HEK293 (cell line): ENCODE measurements around the gene DNAJC3.

Experiments used
- CTCF ChIA-PET: fragments of 350-600 bp; formaldehyde crosslinking; extraction: SDS; loops from one replicate; lab custom pipeline; 2021; ENCODE audit warnings: antibody characterized with exemption; lab: Yijun Ruan, JAX
- POLR2A ChIA-PET: fragments of 300-600 bp; formaldehyde crosslinking; extraction: SDS; loops from one replicate; lab custom pipeline; 2020; ENCODE audit warnings: antibody characterized with exemption, inconsistent platforms; lab: Yijun Ruan, JAX
- H3K27ac ChIP-seq: fragments of 200-500 bp; sonication (Bioruptor generic); 2 replicates; pipeline ENCODE4 v1.5.1; 2014; ENCODE audit warnings: low read depth, low read length, control low read depth, inconsistent platforms; ENCODE audit errors: extremely low read depth
- H3K36me3 ChIP-seq, 2 experiments: fragments of 200-500 bp in 1 of 2; sonication (Bioruptor generic) in 1 of 2; 1 replicate in 1 of 2; 2 replicates in 1 of 2; pipeline ENCODE4 v1.5.1; 2014 to 2017; ENCODE audit warnings: inconsistent platforms in 2 of 2, low read length in 2 of 2; ENCODE audit not compliant: control insufficient read depth in 2 of 2, insufficient read depth in 1 of 2
- H3K4me1 ChIP-seq: fragments of 200-500 bp; sonication (Bioruptor generic); 2 replicates; pipeline ENCODE4 v1.5.1; 2014; ENCODE audit warnings: mild to moderate bottlenecking, low read length, inconsistent platforms; ENCODE audit not compliant: control insufficient read depth, insufficient read depth
- H3K4me3 ChIP-seq: 2 replicates; pipeline ENCODE4 v1.5.1; 2011; ENCODE audit warnings: low read depth, mild to moderate bottlenecking, control low read depth, low read length, moderate library complexity
- H3K9me3 ChIP-seq: fragments of 200-500 bp; sonication (Bioruptor generic); 2 replicates; pipeline ENCODE4 v1.5.1; 2014; ENCODE audit warnings: low read depth, low read length, inconsistent platforms; ENCODE audit not compliant: control insufficient read depth, insufficient read depth
- IKZF3 ChIP-seq: fragments of 450-650 bp; IDR thresholded peaks from 2 replicates; pipeline ENCODE4 v1.5.0; 2018; ENCODE audit warnings: missing biosample characterization, mild to moderate bottlenecking, missing genetic modification characterization, moderate library complexity
- OVOL3 ChIP-seq: fragments of 450-650 bp; formaldehyde crosslinking; IDR thresholded peaks from 2 replicates; pipeline ENCODE4 v1.5.1; 2016; ENCODE audit warnings: missing biosample characterization, missing genetic modification characterization
- SCRT1 ChIP-seq: fragments of 450-650 bp; formaldehyde crosslinking; IDR thresholded peaks from 2 replicates; pipeline ENCODE4 v1.5.1; 2016; ENCODE audit warnings: missing biosample characterization, missing genetic modification characterization, borderline replicate concordance
- SCRT2 ChIP-seq: fragments of 450-650 bp; formaldehyde crosslinking; IDR thresholded peaks from 2 replicates; pipeline ENCODE4 v1.5.1; 2016; ENCODE audit warnings: missing biosample characterization, missing genetic modification characterization
- ZBTB20 ChIP-seq: fragments of 450-650 bp; formaldehyde crosslinking; IDR thresholded peaks from 2 replicates; pipeline ENCODE4 v1.5.1; 2016; ENCODE audit warnings: missing biosample characterization, missing genetic modification characterization
- ZBTB49 ChIP-seq: fragments of 450-650 bp; formaldehyde crosslinking; IDR thresholded peaks from 2 replicates; pipeline ENCODE4 v1.5.1; 2016; ENCODE audit warnings: missing biosample characterization, missing genetic modification characterization, low read depth
- ZBTB7A ChIP-seq: fragments of 450-650 bp; formaldehyde crosslinking; IDR thresholded peaks from 2 replicates; pipeline ENCODE4 v1.5.1; 2016; ENCODE audit warnings: low read depth, missing biosample characterization, missing genetic modification characterization
- ZNF112 ChIP-seq: fragments of 450-650 bp; formaldehyde crosslinking; IDR thresholded peaks from 2 replicates; pipeline ENCODE4 v1.5.0; 2017; ENCODE audit warnings: missing biosample characterization, missing genetic modification characterization
- ZNF148 ChIP-seq: fragments of 450-650 bp; formaldehyde crosslinking; IDR thresholded peaks from 2 replicates; pipeline ENCODE4 v1.5.0; 2017; ENCODE audit warnings: missing biosample characterization, missing genetic modification characterization, borderline replicate concordance
- ZNF184 ChIP-seq: fragments of 450-650 bp; IDR thresholded peaks from 2 replicates; pipeline ENCODE4 v1.5.1; 2018; ENCODE audit warnings: missing biosample characterization, mild to moderate bottlenecking, missing genetic modification characterization
- ZNF239 ChIP-seq: fragments of 450-650 bp; formaldehyde crosslinking; IDR thresholded peaks from 2 replicates; pipeline ENCODE4 v1.5.1; 2016; ENCODE audit warnings: missing biosample characterization, missing genetic modification characterization
- ZNF350 ChIP-seq: fragments of 450-650 bp; formaldehyde crosslinking; IDR thresholded peaks from 2 replicates; pipeline ENCODE4 v1.5.0; 2017; ENCODE audit warnings: missing biosample characterization, mild to moderate bottlenecking, missing genetic modification characterization
- ZNF394 ChIP-seq: fragments of 450-650 bp; formaldehyde crosslinking; IDR thresholded peaks from 2 replicates; pipeline ENCODE4 v1.5.1; 2016; ENCODE audit warnings: missing biosample characterization, missing genetic modification characterization, mild to moderate bottlenecking, moderate library complexity, borderline replicate concordance
- ZNF416 ChIP-seq: fragments of 450-650 bp; formaldehyde crosslinking; IDR thresholded peaks from 2 replicates; pipeline ENCODE4 v1.5.1; 2016; ENCODE audit warnings: missing biosample characterization, missing genetic modification characterization
- ZNF423 ChIP-seq: fragments of 450-650 bp; formaldehyde crosslinking; IDR thresholded peaks from 2 replicates; pipeline ENCODE4 v1.5.1; 2016; ENCODE audit warnings: missing biosample characterization, missing genetic modification characterization
- ZNF433 ChIP-seq: fragments of 450-650 bp; formaldehyde crosslinking; IDR thresholded peaks from 2 replicates; pipeline ENCODE4 v1.5.1; 2016; ENCODE audit warnings: missing biosample characterization, missing genetic modification characterization, low read depth
- ZNF473 ChIP-seq: fragments of 450-650 bp; formaldehyde crosslinking; IDR thresholded peaks from 2 replicates; pipeline ENCODE4 v1.5.1; 2017; ENCODE audit warnings: missing biosample characterization, missing genetic modification characterization
- ZNF544 ChIP-seq: fragments of 450-650 bp; formaldehyde crosslinking; IDR thresholded peaks from 2 replicates; pipeline ENCODE4 v1.5.0; 2017; ENCODE audit warnings: missing biosample characterization, missing genetic modification characterization
- ZNF560 ChIP-seq: fragments of 450-650 bp; formaldehyde crosslinking; IDR thresholded peaks from 2 replicates; pipeline ENCODE4 v1.5.1; 2017; ENCODE audit warnings: missing biosample characterization, missing genetic modification characterization, borderline replicate concordance
- ZNF639 ChIP-seq: fragments of 450-650 bp; formaldehyde crosslinking; IDR thresholded peaks from 2 replicates; pipeline ENCODE4 v1.5.1; 2016; ENCODE audit warnings: missing biosample characterization, missing genetic modification characterization
- ZNF777 ChIP-seq: fragments of 450-650 bp; formaldehyde crosslinking; IDR thresholded peaks from 2 replicates; pipeline ENCODE4 v1.5.1; 2017; ENCODE audit warnings: missing biosample characterization, missing genetic modification characterization, borderline replicate concordance
- ZSCAN16 ChIP-seq: fragments of 450-650 bp; formaldehyde crosslinking; IDR thresholded peaks from 2 replicates; pipeline ENCODE4 v1.5.1; 2016; ENCODE audit warnings: missing biosample characterization, missing genetic modification characterization
- TF ChIP-seq, protein P1 (sequence below): fragments of 450-650 bp; formaldehyde crosslinking; IDR thresholded peaks from 2 replicates; pipeline ENCODE4 v1.5.1; 2016; ENCODE audit warnings: missing biosample characterization, missing genetic modification characterization
- TF ChIP-seq, protein P2 (sequence below): fragments of 450-650 bp; formaldehyde crosslinking; IDR thresholded peaks from 2 replicates; pipeline ENCODE4 v1.5.1; 2016; ENCODE audit warnings: missing biosample characterization, missing genetic modification characterization

Gene DNAJC3

DNA sequence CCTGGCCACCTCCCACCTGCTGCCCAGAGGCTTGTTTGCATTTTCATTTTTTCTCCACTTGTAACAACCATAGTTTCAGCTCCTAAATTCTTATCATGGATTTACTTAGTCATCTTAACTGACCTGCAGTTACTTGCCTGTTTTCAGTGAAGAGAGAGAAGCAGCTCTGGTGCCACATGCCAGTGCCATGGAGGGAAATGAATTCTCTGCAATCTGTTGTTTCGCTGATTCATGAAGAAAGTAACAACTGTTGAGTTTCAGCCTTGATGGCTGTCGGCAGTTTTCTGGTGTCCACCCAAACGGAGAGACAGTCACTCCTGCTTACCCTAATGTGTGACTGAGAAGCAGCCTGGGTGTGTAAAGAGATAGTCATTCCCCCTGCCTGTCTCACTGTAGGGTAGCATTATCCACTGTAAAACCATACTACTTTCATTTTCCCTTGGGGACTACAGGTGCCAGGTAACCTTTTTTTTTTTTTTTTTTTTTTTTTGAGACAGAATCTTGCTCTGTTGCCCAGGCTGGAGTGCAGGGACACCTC lies 116.1 kb downstream of the DNAJC3 start (continued):
- TF ChIP-seq ZNF777 (no peak), ZNF423 (no peak), SCRT1 (tag by site-specific recombination) (no peak), ZNF560 (tag by site-specific recombination) (no peak), ZNF473 (tag by site-specific recombination) (no peak), ZNF112 (no peak)
- TF ChIP-seq, protein P1, sequence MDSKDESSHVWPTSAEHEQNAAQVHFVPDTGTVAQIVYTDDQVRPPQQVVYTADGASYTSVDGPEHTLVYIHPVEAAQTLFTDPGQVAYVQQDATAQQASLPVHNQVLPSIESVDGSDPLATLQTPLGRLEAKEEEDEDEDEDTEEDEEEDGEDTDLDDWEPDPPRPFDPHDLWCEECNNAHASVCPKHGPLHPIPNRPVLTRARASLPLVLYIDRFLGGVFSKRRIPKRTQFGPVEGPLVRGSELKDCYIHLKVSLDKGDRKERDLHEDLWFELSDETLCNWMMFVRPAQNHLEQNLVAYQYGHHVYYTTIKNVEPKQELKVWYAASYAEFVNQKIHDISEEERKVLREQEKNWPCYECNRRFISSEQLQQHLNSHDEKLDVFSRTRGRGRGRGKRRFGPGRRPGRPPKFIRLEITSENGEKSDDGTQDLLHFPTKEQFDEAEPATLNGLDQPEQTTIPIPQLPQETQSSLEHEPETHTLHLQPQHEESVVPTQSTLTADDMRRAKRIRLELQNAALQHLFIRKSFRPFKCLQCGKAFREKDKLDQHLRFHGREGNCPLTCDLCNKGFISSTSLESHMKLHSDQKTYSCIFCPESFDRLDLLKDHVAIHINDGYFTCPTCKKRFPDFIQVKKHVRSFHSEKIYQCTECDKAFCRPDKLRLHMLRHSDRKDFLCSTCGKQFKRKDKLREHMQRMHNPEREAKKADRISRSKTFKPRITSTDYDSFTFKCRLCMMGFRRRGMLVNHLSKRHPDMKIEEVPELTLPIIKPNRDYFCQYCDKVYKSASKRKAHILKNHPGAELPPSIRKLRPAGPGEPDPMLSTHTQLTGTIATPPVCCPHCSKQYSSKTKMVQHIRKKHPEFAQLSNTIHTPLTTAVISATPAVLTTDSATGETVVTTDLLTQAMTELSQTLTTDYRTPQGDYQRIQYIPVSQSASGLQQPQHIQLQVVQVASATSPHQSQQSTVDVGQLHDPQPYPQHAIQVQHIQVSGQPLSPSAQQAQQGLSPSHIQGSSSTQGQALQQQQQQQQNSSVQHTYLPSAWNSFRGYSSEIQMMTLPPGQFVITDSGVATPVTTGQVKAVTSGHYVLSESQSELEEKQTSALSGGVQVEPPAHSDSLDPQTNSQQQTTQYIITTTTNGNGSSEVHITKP (tag by site-specific recombination) = no peak

DNA sequence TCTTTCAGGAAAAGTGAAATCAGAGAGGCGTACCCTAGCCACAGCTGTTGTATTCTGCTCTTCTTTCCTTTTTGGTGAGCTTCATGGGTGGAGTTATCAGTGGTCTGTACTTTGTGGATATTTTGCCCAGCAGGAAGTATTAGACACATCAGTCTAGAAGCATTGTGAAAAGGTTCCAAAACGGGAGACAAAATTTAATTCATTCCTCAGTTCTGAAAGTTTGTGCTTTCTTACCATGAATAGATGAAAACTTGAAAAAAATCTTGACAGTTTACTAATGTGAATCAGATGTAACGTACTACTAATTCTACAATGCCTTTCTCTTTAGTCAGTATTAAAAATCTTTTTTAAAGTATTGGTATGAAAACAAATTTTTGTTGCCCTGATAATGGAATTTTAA lies 116.8 kb downstream of the DNAJC3 start:
- TF ChIP-seq OVOL3 (tag by site-specific recombination) (no peak), ZBTB49 (tag by site-specific recombination) (no peak), ZNF394 (no peak), ZBTB7A (tag by site-specific recombination) (no peak), ZNF544 (no peak), ZNF148 (tag by site-specific recombination) (no peak), ZSCAN16 (tag by site-specific recombination) (no peak), ZBTB20 (tag by site-specific recombination) (no peak), SCRT2 (tag by site-specific recombination) (no peak)
- TF ChIP-seq, all 188 proteins: peak for 0
- Histone ChIP-seq H3K4me3 (no peak overlapping the region), H3K27ac (no peak overlapping the region), H3K4me1 (no peaks in the 10 kb centered on the region), H3K9me3 (no peaks in the 10 kb centered on the region), H3K36me3 (peaks cover 0 to 30% of the 10 kb centered on the region in 2 experiments; a peak in 1 of 3 replicates)
- ChIA-PET CTCF (no interaction called here), POLR2A (no interaction called here)

GRCh38 chr13:95797016-95797415 lies 120.1 kb downstream of the DNAJC3 start:
- ChIA-PET CTCF (no interaction called here), POLR2A (no interaction called here)
- Histone ChIP-seq H3K4me1 (no peaks in the 10 kb centered on the region), H3K27ac (no peak overlapping the region), H3K9me3 (no peaks in the 10 kb centered on the region), H3K4me3 (no peak overlapping the region), H3K36me3 (peaks cover 0 to 19% of the 10 kb centered on the region in 2 experiments; a peak in 1 of 3 replicates)
- no peak for TF ChIP-seq ZNF433 (tag by site-specific recombination)
- no peak for TF ChIP-seq ZNF184 (tag by site-specific recombination)
- no peak for TF ChIP-seq ZNF639 (tag by site-specific recombination)
- TF ChIP-seq, protein P2, sequence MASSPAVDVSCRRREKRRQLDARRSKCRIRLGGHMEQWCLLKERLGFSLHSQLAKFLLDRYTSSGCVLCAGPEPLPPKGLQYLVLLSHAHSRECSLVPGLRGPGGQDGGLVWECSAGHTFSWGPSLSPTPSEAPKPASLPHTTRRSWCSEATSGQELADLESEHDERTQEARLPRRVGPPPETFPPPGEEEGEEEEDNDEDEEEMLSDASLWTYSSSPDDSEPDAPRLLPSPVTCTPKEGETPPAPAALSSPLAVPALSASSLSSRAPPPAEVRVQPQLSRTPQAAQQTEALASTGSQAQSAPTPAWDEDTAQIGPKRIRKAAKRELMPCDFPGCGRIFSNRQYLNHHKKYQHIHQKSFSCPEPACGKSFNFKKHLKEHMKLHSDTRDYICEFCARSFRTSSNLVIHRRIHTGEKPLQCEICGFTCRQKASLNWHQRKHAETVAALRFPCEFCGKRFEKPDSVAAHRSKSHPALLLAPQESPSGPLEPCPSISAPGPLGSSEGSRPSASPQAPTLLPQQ (tag by site-specific recombination) = no peak
- TF ChIP-seq ZNF416 (tag by site-specific recombination) = no peak
- no peak for TF ChIP-seq ZNF239 (tag by site-specific recombination)
- TF ChIP-seq IKZF3 (tag by site-specific recombination) = no peak
- TF ChIP-seq ZNF350 = no peak
